GM19035 (cell line): Measurements from ENCODE around the gene VWA5B1.

Experiments used
- ATAC-seq: cut with Tn5 transposase; IDR thresholded peaks from one replicate; pipeline ENCODE4 v1.9.1; 2021; ENCODE audit not compliant: unreplicated experiment

Gene VWA5B1

GRCh38 chr1:20320704-20321103 lies 30.0 kb downstream of the VWA5B1 start:
- no peak for ATAC-seq

GRCh38 chr1:20321573-20321972 lies 30.9 kb downstream of the VWA5B1 start:
- ATAC-seq, result no peak

GRCh38 chr1:20322081-20322824 lies 31.6 kb downstream of the VWA5B1 start:
- ATAC-seq, result no peak

GRCh38 chr1:20322825-20323612 lies 32.3 kb downstream of the VWA5B1 start:
- no peak for ATAC-seq

GRCh38 chr1:20323613-20323920 lies 32.9 kb downstream of the VWA5B1 start:
- ATAC-seq, result no peak

GRCh38 chr1:20324704-20325406 lies 34.2 kb downstream of the VWA5B1 start:
- ATAC-seq, result no peak

GRCh38 chr1:20325407-20325843 lies 34.8 kb downstream of the VWA5B1 start:
- no peak for ATAC-seq

GRCh38 chr1:20325844-20326420 lies 35.3 kb downstream of the VWA5B1 start:
- no peak for ATAC-seq

GRCh38 chr1:20327467-20327866 lies 36.8 kb downstream of the VWA5B1 start:
- ATAC-seq, result no peak

GRCh38 chr1:20328201-20328600 lies 37.5 kb downstream of the VWA5B1 start:
- ATAC-seq, result no peak

- ATAC-seq, result no peak
Observed at GRCh38 chr1:20329793-20330542, 39.3 kb downstream of the VWA5B1 start.

GRCh38 chr1:20334103-20334502 lies 43.4 kb downstream of the VWA5B1 start:
- ATAC-seq, result no peak

- no peak for ATAC-seq
Observed at GRCh38 chr1:20336105-20336605, 45.5 kb downstream of the VWA5B1 start.

- no peak for ATAC-seq
Observed at GRCh38 chr1:20337581-20337980, 46.9 kb downstream of the VWA5B1 start.

GRCh38 chr1:20339811-20340457 lies 49.3 kb downstream of the VWA5B1 start:
- ATAC-seq, result no peak

GRCh38 chr1:20342294-20343148 lies 51.8 kb downstream of the VWA5B1 start:
- no peak for ATAC-seq

- no peak for ATAC-seq
Observed at GRCh38 chr1:20343149-20343937, 52.7 kb downstream of the VWA5B1 start.

GRCh38 chr1:20343938-20344302 lies 53.2 kb downstream of the VWA5B1 start:
- no peak for ATAC-seq
